NCI-H82 treated with DMSO at 0.1 percent for 48 hours (cell line): ENCODE results near the gene FBXL14.
A peak's percentile ranks its signal among the peaks of the same experiment; 100 is the strongest.

ENCODE experiments used
- DNase-seq: peaks from one replicate; lab custom pipeline; 2025; ENCODE audit not compliant: unreplicated experiment; lab: John Stamatoyannopoulos, UW

The FBXL14 gene

DNA sequence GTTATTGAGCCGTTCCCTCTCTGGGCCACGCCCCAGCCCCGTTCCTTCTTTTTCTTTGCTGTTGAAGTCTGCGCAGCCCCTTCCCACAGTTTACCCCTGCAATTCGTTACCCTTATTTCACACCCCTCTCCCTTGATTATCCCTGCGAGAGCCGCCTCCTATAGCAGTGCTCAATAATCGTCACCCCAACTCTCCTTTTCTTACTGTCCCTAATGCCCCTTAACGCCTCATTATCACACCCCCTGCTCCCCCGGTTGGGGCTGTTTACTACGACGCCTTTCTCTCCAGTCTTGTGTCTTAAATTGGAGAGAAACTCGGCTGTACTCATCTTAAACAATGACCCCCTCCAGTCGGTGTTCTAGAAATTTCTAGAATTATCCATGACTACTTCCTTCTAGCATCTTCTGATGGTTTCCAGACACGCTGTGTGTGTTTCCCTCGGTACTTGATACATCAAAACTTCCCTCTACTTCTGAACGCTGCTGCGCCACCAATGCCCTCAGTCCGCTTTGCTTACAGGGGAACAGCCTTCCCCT is 713 bp upstream of the FBXL14 start:
- no peak for DNase-seq

DNA sequence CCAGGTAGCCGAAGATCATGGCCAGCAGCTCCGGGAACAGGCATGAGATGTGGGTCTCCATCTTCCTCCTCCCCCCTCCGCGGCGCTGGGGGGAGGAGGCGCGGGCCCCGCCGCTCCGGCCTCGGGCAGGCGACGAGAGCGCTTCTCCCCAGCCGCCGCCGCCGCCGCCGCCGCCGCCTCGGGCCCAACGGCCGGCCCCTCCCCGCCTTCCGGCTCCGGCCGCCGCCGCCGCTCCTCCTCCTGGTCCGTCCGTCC is 448 bp downstream of the FBXL14 start:
- no peak for DNase-seq

DNA sequence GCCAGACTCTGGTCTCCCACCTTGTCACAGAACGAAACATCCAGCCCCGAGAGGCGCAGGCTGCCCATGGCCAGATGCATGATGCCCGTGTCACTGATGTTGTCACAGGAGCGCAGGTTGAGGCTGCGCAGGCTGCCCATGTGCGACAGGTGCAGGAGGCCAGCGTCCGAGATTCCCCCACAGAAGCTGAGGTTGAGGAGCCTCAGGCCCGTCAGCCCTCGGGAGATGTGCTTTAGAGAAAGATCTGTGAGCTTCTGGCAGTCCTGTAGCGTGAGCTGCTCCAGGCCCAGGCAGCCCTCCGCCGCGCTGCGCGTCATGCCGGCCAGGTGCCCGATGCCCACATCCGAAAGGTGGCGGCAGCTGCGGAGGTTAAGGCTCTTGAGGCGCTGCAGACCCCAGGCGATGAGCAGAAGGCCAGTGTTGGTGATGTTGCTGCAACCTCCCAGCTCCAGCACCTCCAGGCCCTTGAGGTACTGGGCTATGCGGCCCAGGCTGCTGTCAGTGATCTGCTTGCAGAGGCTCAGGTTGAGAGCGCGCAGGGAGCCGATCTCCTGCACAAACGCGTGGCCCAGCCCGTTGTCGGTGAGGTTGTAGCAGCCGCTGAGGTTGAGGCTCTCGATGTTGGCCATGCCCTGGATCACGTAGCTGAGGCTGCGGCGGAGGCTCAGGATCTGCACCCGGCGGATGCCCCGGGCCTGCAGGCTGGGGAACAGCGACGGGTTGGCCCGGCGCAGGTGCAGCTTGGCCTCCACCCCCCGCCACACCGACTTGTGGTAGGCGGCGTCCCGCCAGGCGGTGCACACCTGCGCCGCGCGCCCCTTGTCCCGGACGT is 991 bp downstream of the FBXL14 start:
- no peak for DNase-seq

DNA sequence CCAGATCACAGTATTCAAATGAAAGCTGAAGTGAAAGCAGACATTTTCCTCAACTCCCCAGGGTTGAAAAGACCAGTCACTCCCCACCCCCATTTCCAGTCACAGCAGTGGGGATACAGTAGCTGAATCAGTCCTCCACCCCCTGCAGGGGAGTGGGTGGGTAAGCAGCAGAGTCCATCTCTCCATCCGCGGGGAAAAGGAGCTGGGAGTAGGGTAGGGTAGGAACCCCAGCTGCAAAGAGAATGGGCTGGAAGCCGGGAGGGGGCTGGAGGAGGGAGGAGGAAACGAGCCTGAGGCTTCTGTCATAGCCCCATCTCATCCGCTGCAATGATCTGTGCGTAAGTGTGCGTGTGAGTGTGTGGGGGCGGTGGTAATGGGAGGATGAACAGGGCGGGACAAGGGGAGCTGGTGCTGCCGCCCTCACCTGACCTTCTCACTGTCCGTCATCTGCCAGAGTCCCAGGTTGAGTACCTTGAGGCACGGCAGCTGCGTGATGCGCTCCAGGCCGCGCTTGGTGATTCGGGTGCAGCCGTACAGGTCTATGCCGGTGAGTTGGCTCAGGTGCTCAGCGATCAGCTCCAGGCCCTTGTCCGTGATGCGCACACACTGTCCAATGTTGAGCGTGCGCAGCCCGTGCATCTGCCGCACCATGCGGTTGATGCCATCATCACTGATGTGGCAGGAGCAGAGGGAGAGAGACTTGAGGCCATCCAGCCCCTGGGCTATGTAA is 1.8 kb downstream of the FBXL14 start:
- DNase-seq, result peak; percentile 11

DNA sequence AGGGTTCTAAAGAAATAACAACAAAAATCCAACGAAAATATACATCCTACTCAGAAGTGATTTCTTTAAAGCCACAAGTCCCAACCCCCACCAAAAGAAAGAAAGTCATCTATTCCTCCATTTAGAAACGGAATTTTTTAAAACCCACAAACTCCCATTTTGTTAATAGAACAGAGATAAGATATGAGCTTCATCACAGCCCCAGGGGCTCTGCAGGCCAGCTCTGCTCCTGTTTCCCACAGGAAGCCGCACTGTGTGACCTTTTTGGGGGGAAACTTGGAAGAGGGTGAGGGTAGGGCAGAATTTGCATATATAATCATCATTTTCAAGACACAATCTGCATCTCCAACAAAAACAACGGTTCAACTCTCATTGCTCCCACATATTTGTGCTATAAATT is 2.8 kb downstream of the FBXL14 start:
- no peak for DNase-seq

DNA sequence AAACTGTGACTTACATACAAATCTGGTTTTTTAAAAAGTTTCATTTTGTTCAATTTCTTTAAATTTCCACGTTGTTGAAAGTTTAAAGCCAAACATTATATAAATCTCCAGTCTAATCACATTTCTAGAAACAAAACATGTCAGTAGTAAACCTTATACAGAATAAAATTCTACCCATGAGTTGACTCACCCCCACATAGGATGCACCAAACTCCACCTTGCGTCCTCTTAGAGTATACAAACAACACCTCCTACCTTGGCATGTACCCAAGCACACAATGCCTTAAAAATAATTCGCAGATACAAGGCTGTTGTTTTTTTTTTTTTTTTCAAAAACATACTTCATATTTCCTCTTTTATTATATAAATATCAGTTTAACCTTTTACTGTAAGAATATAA is 3.3 kb downstream of the FBXL14 start:
- no peak for DNase-seq

DNA sequence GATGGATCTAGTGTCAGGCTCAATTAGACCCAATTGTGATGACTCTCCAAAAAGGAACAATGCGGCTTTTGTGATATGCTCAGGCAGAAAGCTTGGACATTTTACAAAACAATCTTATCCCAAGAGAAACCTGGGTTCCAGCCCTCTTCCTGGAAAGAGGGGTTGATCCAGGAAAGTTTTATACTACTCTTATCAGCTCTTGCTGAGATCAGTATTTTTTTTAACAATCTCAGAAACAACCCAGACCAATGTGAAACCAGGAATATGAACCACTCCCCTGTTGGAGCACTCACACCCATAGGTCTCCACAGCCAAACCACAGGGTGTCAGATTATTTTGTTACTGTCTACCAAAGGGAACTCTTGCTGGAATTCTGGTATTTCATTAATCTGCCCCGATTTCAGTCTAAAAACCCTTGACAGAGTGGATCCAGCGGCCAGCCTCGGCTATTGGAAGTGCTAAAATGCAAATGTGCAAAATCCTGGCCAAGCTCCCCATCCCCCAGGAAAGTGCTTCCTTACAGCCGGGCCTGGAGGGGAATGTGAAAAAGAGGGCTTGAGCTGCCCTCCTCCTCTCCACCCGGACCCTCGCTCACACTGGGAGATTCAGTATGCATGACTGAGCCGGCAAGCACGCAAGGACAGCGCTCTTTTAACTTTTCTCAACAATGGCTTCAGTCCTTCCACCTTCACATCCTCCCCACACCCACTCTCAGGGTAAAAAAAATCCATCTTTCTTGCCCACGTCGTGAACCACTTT is 4.0 kb downstream of the FBXL14 start:
- DNase-seq, result no peak

DNA sequence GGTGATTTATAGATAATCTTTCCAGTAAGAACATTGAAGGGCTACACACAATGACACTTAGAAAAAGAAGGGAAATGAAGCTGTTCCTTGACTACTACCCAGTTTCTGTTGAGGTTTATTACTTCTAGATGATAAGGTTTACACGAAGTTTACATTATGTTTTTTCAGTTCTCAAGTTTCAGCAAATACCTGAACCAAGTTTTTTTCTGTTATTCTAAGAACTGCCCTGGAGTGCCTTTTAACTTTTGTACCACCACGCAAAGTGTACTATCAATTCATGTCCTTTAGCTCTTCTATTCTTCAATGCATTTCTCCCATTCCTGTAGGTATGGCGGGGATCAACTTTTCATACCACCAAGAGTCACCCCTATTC is 5.8 kb downstream of the FBXL14 start:
- DNase-seq, result no peak

DNA sequence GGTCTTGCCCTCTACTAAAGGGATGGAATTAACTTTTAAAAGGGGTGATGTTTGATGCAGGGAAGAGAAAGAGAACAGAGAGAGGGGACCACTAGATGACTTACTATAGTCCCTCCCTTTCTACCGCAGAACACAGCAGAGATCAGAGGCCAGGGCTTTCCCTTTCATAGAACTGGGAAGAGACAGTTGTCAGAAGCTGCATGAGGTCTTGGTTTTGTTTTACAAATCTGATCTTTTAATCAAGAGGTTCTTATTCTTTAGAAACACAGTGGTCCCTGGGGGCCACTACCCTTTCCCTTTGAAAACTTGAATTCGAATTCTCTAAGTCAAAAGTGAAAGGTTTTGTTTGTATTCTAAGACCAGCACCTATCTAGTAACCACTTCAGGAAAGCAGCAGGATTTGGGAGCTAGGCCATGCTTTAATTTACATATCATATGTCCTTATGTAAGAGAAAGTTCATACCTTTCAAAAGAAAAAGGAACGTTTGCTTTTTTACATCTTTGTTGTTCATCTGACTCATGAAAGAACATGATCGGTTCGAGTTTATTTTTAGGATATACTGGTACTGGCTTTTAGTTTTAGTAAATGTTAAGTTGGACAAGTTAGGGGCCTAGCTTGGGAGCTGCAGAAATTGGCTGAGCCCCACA is 6.3 kb downstream of the FBXL14 start:
- no peak for DNase-seq

DNA sequence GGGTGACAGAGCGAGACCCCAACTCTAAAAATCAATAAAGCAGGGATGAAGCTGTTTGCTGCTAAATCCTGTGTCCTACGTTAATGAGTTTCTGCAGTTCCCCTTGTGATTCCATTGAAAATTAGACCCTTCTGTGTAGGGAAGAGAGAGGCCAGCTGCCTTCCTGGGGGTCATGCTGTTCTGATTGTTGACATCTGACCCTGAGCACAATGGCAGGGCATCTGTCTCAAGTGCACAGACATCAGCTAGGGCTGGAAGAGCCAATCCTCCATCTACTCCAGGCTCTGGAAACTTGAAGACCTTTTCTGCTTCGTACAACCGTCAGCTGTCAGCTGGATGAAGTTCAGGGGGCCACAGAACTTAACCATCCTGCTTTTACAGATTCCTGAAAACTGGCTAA is 10.1 kb downstream of the FBXL14 start:
- no peak for DNase-seq

DNA sequence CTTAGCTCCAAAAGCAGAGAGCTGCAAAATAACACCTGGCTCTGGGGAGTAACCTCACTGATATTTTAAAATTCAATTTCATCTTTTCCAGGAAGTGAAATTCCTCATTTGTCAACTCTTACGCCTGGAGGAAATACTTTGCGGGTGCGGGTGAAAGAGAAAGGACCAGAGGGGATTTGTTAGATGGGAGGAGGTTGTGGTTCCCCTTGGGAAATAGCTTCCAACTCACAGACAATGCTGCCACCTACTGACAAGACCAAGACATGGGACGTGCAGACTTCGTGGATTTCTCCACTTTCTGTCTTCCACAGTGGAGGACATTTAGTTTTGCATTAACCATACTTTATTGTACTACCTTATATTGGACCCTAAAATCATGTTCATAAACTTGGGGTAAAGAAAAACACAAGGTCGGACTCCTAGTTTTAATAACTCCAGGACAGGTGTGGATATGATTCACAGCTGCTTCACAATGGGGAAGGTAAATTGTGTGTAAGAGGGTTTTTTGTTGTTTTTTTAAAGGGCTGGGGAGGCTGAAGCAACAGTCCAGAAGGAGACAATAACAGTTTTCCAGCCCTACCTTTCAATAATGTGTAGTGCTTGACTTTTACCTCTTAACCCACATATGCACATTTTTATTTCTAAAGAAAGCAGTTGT is 10.8 kb downstream of the FBXL14 start:
- peak; percentile 76 for DNase-seq

DNA sequence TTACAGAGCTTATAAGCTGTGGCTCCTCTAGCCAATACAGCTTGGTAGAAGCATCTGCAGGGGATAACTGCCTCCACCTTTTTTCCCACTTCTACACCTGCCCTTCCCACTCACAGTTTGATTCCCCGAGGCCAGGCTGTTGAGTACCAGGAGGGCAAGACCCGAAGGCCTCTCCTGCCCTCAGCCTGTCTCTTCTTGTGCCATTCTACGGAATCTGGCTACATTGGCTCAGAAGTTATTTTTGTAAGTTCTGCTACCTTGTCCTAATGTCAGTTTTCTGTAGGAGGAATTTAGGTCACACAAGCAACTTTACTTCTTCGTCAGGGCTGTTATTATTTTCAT is 11.7 kb downstream of the FBXL14 start:
- no peak for DNase-seq

DNA sequence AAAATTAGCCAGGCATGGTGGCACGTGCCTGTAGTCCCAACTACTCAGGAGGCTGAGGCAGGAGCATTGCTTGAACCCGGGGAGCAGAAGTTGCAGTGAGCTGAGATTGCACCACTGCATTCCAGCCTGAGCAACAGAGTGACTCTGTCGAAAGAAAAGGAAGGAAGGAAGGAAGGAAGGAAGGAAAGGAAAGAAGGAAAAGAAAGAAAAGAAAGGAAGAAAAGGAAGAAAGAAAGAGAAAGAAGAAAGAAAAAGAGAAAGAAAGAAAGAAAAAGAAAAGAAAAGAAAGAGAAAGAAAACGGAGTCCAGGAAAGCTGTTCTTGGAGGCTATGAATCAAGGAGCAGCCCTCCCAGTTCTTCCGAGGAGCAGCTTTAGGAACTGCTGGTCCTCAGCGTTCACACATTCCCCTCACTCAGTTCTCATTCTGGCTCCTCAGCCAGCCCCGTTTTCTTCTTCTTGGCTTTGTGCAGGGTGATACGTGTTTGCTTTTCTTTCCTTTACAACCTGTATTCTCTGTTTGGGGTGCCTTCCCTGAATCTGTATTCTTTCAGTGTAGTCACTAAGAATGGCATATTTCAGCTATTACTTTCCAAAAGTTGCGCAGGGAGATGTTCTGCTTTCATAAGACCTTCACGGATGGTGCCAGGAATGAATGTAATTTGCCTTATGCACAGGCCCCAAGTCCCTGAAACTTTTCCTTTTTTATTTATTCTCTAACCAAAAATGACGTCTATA is 12.2 kb downstream of the FBXL14 start:
- no peak for DNase-seq

DNA sequence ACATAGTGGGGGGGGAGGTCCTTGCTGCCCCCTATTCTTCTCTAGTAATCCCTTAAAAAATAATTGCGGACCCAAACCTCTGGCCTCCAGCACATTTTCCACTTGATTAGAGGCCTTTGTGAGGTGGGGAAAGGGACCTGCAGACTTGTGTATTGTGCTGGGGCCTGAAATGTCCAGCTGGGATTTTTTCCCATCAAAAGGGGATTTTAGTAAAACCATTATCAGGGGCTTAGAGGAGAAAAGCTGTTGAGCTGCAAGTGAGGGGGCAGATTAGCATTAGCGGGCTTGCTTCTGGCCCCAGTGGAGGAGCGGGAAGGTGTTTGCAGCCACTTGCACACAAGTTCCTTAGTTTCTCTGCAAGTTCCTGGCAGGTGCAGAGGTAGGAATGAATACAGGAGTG is 13.9 kb downstream of the FBXL14 start:
- DNase-seq, result peak; percentile 90

DNA sequence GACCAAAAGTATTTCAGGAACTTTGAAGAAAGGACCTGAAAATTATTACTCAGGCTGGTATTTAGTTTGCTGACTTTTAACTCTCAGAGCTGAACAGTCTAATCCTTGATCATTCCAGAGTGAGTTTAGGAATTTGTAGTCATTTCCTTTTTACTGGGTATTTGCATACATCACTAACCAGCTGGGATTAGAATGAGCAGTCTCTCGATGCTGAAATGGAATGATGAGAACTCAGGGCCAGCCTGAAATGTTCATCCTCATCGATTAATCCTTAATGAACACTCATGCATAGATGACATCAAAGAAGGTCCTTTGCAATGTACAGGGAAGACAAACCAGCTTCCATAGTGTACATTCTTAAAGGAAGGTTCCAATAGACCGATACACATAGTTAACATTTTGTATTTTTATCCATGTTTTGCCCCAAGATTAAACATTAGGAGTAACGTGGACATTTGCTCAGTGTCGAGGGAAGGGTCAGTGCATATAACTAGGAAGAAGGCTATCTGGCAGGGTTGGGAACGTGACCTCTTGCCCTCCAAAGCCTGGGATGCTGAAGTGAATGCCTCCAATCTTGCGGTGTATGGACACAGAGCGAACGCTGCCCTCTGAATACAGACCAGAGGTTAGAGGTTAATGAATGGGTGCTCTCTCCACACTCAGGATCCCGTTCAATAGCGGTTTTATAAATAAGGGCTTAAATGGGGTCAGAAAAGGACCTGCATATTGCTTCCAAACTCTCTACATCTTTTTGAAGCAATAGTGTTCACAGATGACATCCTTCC is 14.5 kb downstream of the FBXL14 start:
- no peak for DNase-seq

DNA sequence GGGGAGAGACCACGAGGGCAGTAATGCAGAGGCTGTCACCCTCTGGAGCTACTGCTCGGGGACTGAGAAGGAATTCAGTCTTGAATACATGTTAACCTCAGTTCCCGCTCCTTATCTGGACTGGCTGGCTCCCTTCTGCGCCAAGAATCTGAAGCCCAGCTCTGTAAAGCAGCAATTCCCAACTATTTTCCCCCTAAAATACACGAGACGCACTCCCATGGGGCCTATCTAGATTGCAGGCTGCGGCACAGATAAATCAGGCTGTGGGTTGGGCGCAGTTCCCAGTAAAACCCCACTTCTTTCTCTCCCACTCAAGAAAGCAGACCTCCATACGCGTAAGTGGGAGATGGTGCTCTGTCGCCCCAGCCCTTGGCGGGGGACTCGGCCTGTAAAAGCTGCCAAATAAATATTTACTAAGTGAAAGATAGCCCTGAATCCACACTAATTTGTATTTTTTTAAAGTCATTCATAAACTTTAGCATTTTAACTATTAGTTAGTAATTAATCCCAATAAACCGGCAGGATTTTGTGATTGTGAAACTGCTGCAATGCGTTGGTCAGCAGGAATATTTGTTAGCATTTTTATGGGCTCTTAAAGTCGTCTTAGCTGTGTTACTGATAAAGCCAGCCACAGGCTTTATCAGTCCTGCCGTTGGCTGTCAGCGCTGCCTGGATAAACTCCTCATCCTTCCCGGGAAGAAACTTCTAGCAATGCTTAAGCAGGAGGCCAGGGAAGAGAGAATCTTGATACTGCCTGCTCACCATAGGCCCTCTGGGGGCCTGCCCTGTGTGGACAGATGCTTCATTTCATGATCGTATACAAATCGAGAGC is 17.8 kb downstream of the FBXL14 start:
- DNase-seq, result no peak

DNA sequence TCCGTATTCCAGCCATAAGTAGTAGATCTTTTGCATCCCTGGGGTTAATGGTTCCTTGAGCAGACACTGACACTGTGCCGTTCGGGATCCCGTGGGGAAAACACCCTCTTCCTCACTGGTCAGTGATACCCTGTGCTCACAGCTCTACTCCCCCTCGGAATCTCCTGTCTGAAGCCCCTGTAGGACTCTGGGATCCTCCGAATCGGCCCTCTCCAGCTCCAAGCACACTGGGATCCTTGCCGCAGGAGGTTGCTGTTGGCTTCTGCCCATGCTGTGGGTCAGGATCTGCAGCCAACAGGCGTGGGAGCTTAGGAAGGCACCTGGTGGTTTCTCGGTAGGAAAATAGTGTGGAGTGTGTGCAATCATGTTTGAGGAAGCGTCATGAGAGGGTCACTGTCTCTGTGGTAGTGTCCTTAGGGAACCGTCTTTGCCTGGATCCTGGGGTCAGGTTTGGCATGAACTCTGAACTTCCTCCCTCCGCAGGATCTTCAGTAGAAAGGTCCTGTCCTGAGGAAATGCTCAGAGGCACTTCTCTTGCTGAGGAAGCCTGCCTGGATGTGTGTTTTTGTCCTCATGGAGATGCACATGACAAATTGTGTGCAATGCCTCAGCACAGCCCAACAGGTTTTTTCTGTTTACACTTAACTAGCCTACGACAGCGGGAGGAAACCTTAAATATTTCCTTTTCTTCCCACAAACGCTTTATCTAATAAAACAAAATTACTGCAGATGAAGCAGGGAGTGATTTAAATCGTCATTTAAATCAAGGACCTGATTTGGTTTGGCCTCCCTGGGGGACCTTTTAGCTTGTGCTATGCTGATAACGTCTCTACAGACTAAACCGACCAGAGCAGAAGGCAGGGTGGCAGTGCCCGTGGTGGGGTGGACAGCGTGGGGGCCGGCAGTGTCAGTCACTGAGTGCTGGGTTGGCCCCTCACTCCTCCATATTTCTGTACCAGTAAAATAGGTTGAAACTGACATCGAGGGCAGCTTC is 18.7 kb downstream of the FBXL14 start:
- DNase-seq, result no peak
